Fibroblast of gingiva (primary cell): ENCODE results near the gene CMTM8.
"Not testable (repeated sequence)": the region's sequence is repeated elsewhere in the genome, so short reads cannot be mapped to it uniquely, and the experiment has no call there.

Experiments used
- DNase-seq: peaks from one replicate; pipeline ENCODE4 v3.0.0-alpha.2; 2011; ENCODE audit warnings: low read depth

The CMTM8 gene

GRCh38 chr3:32238453-32239306, at the start of gene CMTM8:
TSS of gene CMTM8 (plus strand) at chr3:32238680. CDS start at chr3:32238973, 293 bp downstream.
- peak; percentile 38 for DNase-seq

GRCh38 chr3:32189693-32190092, 48.8 kb upstream of the CMTM8 start:
- no peak for DNase-seq

GRCh38 chr3:32190556-32190955, 47.9 kb upstream of the CMTM8 start:
- DNase-seq, result peak; percentile 45

- no peak for DNase-seq
These were observed 45.4 kb upstream of the CMTM8 start for GRCh38 chr3:32193101-32193500.

GRCh38 chr3:32194653-32195052, 43.8 kb upstream of the CMTM8 start:
- no peak for DNase-seq

- no peak for DNase-seq
These were observed 42.4 kb upstream of the CMTM8 start for GRCh38 chr3:32195995-32196540.

- DNase-seq, result no peak
These were observed 40.5 kb upstream of the CMTM8 start for GRCh38 chr3:32197991-32198390.

- DNase-seq, result no peak
These were observed 39.8 kb upstream of the CMTM8 start for GRCh38 chr3:32198714-32199113.

- peak; percentile 18 for DNase-seq
These were observed 38.0 kb upstream of the CMTM8 start for GRCh38 chr3:32200490-32200889.

GRCh38 chr3:32200992-32201758, 37.3 kb upstream of the CMTM8 start:
- no peak for DNase-seq

- DNase-seq, result peak; percentile 8
These were observed 36.0 kb upstream of the CMTM8 start for GRCh38 chr3:32202496-32202895.

- DNase-seq, result no peak
These were observed 34.6 kb upstream of the CMTM8 start for GRCh38 chr3:32203854-32204253.

- no peak for DNase-seq
These were observed 30.0 kb upstream of the CMTM8 start for GRCh38 chr3:32208447-32208846.

GRCh38 chr3:32215185-32215584, 23.3 kb upstream of the CMTM8 start:
- DNase-seq, result no peak

GRCh38 chr3:32216172-32216783, 22.2 kb upstream of the CMTM8 start:
- no peak for DNase-seq

GRCh38 chr3:32217339-32217738, 21.1 kb upstream of the CMTM8 start:
- DNase-seq, result no peak

- no peak for DNase-seq
These were observed 18.9 kb upstream of the CMTM8 start for GRCh38 chr3:32219537-32219936.

- DNase-seq, result peak; percentile 31
These were observed 18.5 kb upstream of the CMTM8 start for GRCh38 chr3:32220006-32220405.

- DNase-seq, result no peak
These were observed 15.5 kb upstream of the CMTM8 start for GRCh38 chr3:32222950-32223349.

GRCh38 chr3:32224016-32224516, 14.4 kb upstream of the CMTM8 start:
- DNase-seq, result no peak

GRCh38 chr3:32226875-32227500, 11.5 kb upstream of the CMTM8 start:
- peak; percentile 62 for DNase-seq

- not testable (repeated sequence) for DNase-seq
These were observed 9.7 kb upstream of the CMTM8 start for GRCh38 chr3:32228743-32229142.
